GM10248 (cell line): ENCODE results near the gene ECSIT.
"Not testable (repeated sequence)": the region's sequence is repeated elsewhere in the genome, so short reads cannot be mapped to it uniquely, and the experiment has no call there.

Experiments used
- CTCF ChIA-PET: fragments of 300-600 bp; sonication (Branson Sonifier 250); formaldehyde crosslinking; extraction: SDS; loops from one replicate; lab custom pipeline; 2021; ENCODE audit warnings: antibody characterized with exemption; lab: Yijun Ruan, JAX
- POLR2A ChIA-PET: fragments of 350-650 bp; sonication (Branson Sonifier 250); formaldehyde crosslinking; extraction: SDS; loops from one replicate; lab custom pipeline; 2020; ENCODE audit warnings: antibody characterized with exemption; lab: Yijun Ruan, JAX
- DNase-seq: peaks from one replicate; pipeline ENCODE4 v3.0.0; 2012; ENCODE audit errors: extremely low spot score
- CTCF ChIP-seq: IDR thresholded peaks from 2 replicates; pipeline ENCODE4 v1.5.1; 2012; ENCODE audit warnings: mild to moderate bottlenecking, low read depth; ENCODE audit errors: extremely low read depth, missing control alignments, control extremely low read depth

ECSIT gene

DNA sequence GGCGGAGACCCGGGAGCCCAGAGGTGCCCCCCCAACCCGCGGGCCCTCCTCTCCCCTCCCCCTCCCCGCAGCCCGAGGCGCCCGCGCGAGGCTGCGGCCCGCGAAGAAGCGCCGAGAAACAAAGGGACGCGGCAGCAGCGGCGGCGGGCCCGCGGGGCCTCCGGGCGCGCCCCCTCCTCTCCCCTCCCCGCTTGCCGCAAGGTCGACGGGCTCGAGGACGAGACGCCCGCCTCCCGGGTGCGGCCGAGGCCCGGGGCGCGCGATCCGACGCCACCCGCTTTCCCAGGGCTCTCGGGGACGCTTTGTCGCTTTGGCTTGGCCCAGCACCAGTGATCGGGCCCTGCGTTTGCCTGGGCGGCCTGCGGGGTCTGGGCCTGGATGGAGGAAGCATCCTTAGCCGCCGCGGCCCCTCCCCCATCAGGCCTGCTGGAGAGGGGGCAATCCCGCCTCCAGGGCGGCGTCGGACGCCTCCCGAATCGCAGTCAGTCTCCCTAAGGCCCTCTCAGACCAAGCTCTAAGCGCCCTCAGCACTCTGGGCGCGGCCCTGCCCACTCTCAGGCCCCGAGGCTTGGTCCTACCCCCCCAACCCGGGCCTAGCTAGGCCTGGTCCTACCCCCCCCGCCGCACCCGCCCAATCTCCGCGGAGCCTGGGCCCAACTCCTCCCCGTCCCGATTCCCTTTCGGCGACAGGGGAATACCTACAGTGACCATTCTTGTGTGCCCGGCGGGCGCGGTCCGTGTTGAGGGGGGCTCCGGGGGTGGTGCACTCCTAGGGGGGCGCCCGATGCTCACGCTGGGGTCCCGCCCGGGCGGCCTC, 48.8 kb downstream of the ECSIT start:
- TF ChIP-seq CTCF, result no peak
- POLR2A ChIA-PET, result no interaction called here
- CTCF ChIA-PET, result interaction anchor here (1.8 to 3.1 kb wide), 2 partner anchors 13 to 99 kb away, joined by 4 to 28 read pairs; no protein-coding TSS in a partner anchor
- DNase-seq, result no peak

DNA sequence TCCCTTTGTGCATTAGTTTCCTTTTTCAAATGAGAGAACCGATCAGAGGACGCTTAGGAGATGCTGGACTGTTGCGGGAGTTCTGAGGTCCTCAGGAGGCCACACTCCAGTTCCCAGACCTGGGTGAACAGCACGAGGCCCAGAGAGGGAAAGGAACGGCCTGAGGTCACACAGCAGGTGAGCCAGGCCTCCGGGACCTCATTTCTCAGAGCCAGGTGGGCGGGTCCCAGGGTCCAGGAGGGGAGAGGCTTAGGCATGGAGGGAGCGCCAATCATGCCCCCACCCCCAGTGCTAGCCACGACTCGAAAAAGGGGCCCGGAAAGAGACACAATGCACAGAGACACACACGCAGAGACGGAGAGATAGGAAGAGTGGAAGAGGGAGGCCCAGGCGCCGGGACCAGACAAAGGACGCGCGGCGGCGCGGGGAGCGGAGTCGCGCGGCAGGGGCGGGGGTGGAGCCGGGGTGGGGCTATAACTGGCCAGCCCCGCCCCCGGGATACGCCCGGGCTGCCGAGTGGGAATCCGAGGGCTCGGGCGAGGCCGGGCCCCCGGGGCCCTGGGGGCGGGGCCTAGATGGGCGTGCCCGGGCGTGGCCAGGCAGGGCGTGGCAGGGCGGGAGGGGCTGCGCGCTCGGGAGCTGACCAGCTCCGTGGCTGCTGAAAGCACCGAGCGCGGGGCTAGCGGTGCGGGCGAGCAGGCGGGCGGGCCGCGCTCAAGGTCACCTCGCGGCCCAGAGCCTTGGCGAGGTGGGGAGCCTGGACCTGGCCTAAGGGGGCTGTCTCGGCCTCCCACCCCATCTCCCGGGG, 49.6 kb downstream of the ECSIT start:
- ChIA-PET CTCF (interaction anchor here (1.8 kb wide), 1 partner anchor 12 kb away, joined by 4 read pairs; no protein-coding TSS in a partner anchor), POLR2A (no interaction called here)
- TF ChIP-seq CTCF, result no peak
- peak; percentile 56 for DNase-seq

DNA sequence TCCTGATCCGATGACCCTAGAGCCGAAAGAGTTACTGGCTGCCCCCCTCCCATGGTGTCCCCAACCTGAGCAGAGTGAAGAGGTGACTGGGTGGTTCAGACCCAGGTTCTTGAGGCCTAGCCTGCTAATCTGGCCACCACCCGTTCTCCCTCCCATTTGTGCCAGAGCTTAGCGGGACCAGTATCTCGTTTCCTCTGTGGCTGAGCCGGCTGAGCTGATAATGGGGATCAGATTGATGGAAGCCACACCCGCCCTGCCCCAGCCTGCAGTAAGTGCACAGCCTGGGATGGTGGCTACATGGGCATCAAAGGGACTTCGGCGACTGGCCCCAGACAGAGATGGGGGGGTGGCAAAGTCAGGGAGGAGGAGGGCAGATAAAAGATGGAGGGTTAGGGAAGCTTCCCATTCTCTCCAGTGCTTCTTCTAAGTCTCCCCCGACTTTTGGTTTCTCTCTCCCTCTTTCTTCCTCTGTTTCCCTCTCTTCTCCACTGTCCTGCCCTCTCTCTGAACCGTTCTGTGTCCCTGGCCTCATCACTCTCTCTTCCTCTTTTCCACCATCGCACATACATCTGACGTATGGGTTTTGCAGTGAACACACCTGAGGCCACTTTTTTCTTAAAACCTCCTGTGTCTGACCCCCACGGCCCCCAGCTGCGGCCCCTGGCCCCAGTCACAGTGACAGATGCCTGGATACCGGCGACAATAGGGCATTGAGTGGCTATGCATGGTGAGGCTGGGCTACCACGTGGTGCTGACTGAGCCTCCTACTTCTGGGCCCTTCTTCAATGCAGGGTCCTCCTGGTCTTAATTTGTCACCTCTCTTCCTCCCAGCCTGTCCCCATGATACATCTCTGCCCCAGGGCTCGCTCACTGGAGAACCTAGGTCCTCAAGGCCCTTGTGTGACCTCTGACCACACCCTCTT, 50.5 kb downstream of the ECSIT start:
- CTCF ChIA-PET, result interaction anchor here (1.8 kb wide), 1 partner anchor 11 kb away, joined by 4 read pairs; no protein-coding TSS in a partner anchor
- TF ChIP-seq CTCF, result no peak
- DNase-seq, result no peak
- POLR2A ChIA-PET, result no interaction called here

DNA sequence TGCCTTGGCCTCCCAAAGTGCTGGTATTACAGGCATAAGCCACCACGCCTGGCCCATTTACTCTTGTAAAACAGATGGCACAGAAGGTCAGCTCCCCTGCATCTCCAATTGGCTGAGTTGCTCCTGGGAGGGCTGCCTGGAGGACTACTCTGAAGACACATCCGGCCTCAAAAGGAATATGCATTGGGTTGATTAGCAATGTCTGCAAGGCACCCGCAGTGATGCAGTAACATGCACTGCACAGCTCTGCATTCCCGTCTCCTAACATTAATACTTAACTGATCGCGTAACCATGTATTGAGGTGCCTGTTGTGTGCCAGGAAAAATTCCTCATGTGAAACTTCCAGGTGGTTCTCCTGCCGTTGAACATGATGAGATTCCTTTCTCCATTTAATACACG, 53.1 kb downstream of the ECSIT start:
- CTCF ChIA-PET, result interaction anchor here (1.1 kb wide), 1 partner anchor 24 kb away, joined by 3 read pairs; no protein-coding TSS in a partner anchor

DNA sequence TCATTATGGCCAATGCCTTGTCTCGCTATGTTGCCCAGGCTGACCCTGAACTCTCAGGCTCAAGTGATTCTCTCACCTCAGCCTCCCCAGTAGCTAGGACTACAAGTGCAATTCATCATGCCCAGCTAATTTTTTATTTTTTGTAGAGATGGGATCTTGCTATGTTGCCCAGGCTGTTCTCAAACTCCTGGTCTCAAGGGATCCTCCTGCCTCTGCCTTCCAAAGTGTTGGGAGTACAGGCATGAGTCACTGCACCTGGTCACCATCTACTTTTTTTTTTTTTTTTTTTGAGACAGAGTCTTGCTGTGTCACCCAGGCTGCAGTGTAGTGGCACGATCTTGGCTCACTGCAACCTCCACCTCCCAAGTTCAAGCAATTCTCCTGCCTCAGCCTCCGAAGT, 53.6 kb downstream of the ECSIT start:
- ChIA-PET POLR2A (interaction anchor here (0.7 kb wide), 1 partner anchor 70 kb away, joined by 4 read pairs; no protein-coding TSS in a partner anchor), CTCF (interaction anchor here (1.1 to 2.0 kb wide), 2 partner anchors 15 to 24 kb away, joined by 3 to 4 read pairs; no protein-coding TSS in a partner anchor)
- not testable (repeated sequence) for DNase-seq

More for the DNA sequence above, 53.1 kb downstream of the ECSIT start:
- no peak for DNase-seq
- POLR2A ChIA-PET, result no interaction called here
- no peak for TF ChIP-seq CTCF

- ChIA-PET CTCF (interaction anchor here (1.1 to 2.9 kb wide), 4 partner anchors 9 to 230 kb away, joined by 3 to 15 read pairs (median 4); no protein-coding TSS in a partner anchor), POLR2A (interaction anchor here (0.6 kb wide), 1 partner anchor 1028 kb away, joined by 4 read pairs; no protein-coding TSS in a partner anchor)
- DNase-seq, result no peak
- no peak for TF ChIP-seq CTCF
Measured at GRCh38 chr19:11473725-11474124, 55.2 kb downstream of the ECSIT start.

GRCh38 chr19:11468266-11468845, 60.6 kb downstream of the ECSIT start:
- ChIA-PET POLR2A (interaction anchor here (0.6 kb wide), 1 partner anchor 1148 kb away, joined by 4 read pairs; no protein-coding TSS in a partner anchor), CTCF (interaction anchor here (1.2 to 2.6 kb wide), 2 partner anchors 11 to 14 kb away, joined by 4 to 13 read pairs; no protein-coding TSS in a partner anchor)
- DNase-seq, result not testable (repeated sequence)
